Endothelial cell of coronary artery (primary cell): ENCODE measurements around the gene GAGE12D. TPM values are rescaled to one million over a fixed set of nuclear protein-coding genes. Genes with fewer than 3 reads are reported as not detected.

Experiments used
- total RNA-seq: library from RNA; depleted of rRNA; stranded (reverse); fragments of >200 nt; gene quantifications from 2 replicates; pipeline ENCODE4 v1.2.3, GENCODE V29; 2014

Gene GAGE12D
- not detected in 2 replicates for total RNA-seq

GRCh38 chrX:49541433-49541832 is at the start of gene GAGE12D:
Gene GAGE12D (plus strand): TSS chrX:49541733. CDS start chrX:49542888, 1,155 bp downstream.

GRCh38 chrX:49531877-49532276 is 9.7 kb upstream of the GAGE12D start, which contains the start of gene GAGE12C:
Gene GAGE12C (plus strand): TSS chrX:49532177. CDS start chrX:49533332, 1,155 bp downstream.

GRCh38 chrX:49550989-49551388 is 9.5 kb downstream of the GAGE12D start, which contains the start of gene GAGE12E:
Gene GAGE12E (plus strand): TSS chrX:49551289. CDS start chrX:49552444, 1,155 bp downstream.

DNA sequence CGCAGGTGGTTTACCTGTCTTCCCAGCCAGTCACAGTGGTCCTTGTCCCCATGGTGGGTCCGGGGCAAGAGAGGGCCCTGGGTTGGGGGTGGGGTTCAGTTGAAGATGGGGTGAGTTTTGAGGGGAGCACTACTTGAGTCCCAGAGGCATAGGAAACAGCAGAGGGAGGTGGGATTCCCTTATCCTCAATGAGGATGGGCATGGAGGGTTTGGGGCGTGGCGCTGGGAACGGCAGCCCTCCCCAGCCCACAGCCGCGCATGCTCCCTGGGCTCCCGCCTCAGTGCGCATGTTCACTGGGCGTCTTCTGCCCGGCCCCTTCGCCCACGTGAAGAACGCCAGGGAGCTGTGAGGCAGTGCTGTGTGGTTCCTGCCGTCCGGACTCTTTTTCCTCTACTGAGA is 19.0 kb downstream of the GAGE12D start, which contains the start of gene GAGE12F:
GAGE12F (plus strand) TSS at position 301 of the 400 bp plus-strand sequence. CDS start 1,155 bp downstream, outside the sequence.

GRCh38 chrX:49570100-49570499 is 28.6 kb downstream of the GAGE12D start, which contains the start of gene GAGE12G:
Gene GAGE12G (plus strand): TSS chrX:49570400. CDS start chrX:49571555, 1,155 bp downstream.

DNA sequence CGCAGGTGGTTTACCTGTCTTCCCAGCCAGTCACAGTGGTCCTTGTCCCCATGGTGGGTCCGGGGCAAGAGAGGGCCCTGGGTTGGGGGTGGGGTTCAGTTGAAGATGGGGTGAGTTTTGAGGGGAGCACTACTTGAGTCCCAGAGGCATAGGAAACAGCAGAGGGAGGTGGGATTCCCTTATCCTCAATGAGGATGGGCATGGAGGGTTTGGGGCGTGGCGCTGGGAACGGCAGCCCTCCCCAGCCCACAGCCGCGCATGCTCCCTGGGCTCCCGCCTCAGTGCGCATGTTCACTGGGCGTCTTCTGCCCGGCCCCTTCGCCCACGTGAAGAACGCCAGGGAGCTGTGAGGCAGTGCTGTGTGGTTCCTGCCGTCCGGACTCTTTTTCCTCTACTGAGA is 38.1 kb downstream of the GAGE12D start, which contains the start of gene GAGE12H:
GAGE12H (plus strand) TSS at position 301 of the 400 bp plus-strand sequence. CDS start 1,155 bp downstream, outside the sequence.

GRCh38 chrX:49589196-49589595 is 47.7 kb downstream of the GAGE12D start, which contains the start of gene GAGE2A:
Gene GAGE2A (plus strand): TSS chrX:49589496. CDS start chrX:49590651, 1,155 bp downstream.

Other genes starting within 250 kb of the GAGE12D start
- gene GAGE10, start 238.1 kb upstream of the GAGE12D start, total RNA-seq: not detected in 2 replicates
- gene GAGE12J, start 219.7 kb upstream of the GAGE12D start, total RNA-seq: not detected in 2 replicates
- gene GAGE13, start 210.2 kb upstream of the GAGE12D start, total RNA-seq: not detected in 2 replicates
- not detected in 2 replicates for gene GAGE12C, start 9.6 kb upstream of the GAGE12D start, total RNA-seq
- gene GAGE12E, start 9.6 kb downstream of the GAGE12D start, total RNA-seq: not detected in 2 replicates
- not detected in 2 replicates for gene GAGE12F, start 19.1 kb downstream of the GAGE12D start, total RNA-seq
- not detected in 2 replicates for gene GAGE12G, start 28.7 kb downstream of the GAGE12D start, total RNA-seq
- not detected in 2 replicates for gene GAGE12H, start 38.2 kb downstream of the GAGE12D start, total RNA-seq
- gene GAGE2A, start 47.8 kb downstream of the GAGE12D start, total RNA-seq: not detected in 2 replicates
- not detected in 2 replicates for gene GAGE1, start 57.3 kb downstream of the GAGE12D start, total RNA-seq
- gene PAGE1, start 154.3 kb downstream of the GAGE12D start, total RNA-seq: not detected in 2 replicates